ENCODE measurements around the gene NEMP2.

Gene NEMP2

GRCh38 chr2:190554357-190555006 lies 20.0 kb upstream of the NEMP2 start:
- DNase-seq (ENCODE audit: low spot score): no peak

- no peak for DNase-seq (ENCODE audit: low spot score)
These were observed 18.7 kb upstream of the NEMP2 start for GRCh38 chr2:190553254-190553653.

GRCh38 chr2:190551928-190552327 lies 17.4 kb upstream of the NEMP2 start:
- no peak for DNase-seq (ENCODE audit: low spot score)

- DNase-seq (ENCODE audit: low spot score): no peak
These were observed 15.6 kb upstream of the NEMP2 start for GRCh38 chr2:190550137-190550536.

GRCh38 chr2:190547886-190548285 lies 13.4 kb upstream of the NEMP2 start:
- DNase-seq (ENCODE audit: low spot score): no peak

GRCh38 chr2:190546734-190547133 lies 12.2 kb upstream of the NEMP2 start:
- DNase-seq (ENCODE audit: low spot score): no peak

- no peak for DNase-seq (ENCODE audit: low spot score)
These were observed 11.2 kb upstream of the NEMP2 start for GRCh38 chr2:190545555-190546385.

GRCh38 chr2:190545093-190545492 lies 10.6 kb upstream of the NEMP2 start:
- DNase-seq (ENCODE audit: low spot score): no peak

GRCh38 chr2:190540048-190540447 lies 5.5 kb upstream of the NEMP2 start:
- no peak for DNase-seq (ENCODE audit: low spot score)

GRCh38 chr2:190538201-190538600 lies 3.7 kb upstream of the NEMP2 start:
- no peak for DNase-seq (ENCODE audit: low spot score)

- DNase-seq (ENCODE audit: low spot score): no peak
These were observed 3.2 kb upstream of the NEMP2 start for GRCh38 chr2:190537765-190538164.

GRCh38 chr2:190535586-190535985 lies 1.1 kb upstream of the NEMP2 start:
- DNase-seq (ENCODE audit: low spot score): no peak

- no peak for DNase-seq (ENCODE audit: low spot score)
These were observed 558 bp upstream of the NEMP2 start for GRCh38 chr2:190535121-190535439.

- no peak for DNase-seq (ENCODE audit: low spot score)
These were observed 583 bp downstream of the NEMP2 start for GRCh38 chr2:190533968-190534309.

- DNase-seq (ENCODE audit: low spot score): no peak
These were observed 1.2 kb downstream of the NEMP2 start for GRCh38 chr2:190533175-190533967.

- no peak for DNase-seq (ENCODE audit: low spot score)
These were observed 1.9 kb downstream of the NEMP2 start for GRCh38 chr2:190532581-190532980.

GRCh38 chr2:190530248-190530900 lies 4.1 kb downstream of the NEMP2 start:
- no peak for DNase-seq (ENCODE audit: low spot score)

GRCh38 chr2:190529486-190530247 lies 4.9 kb downstream of the NEMP2 start:
- no peak for DNase-seq (ENCODE audit: low spot score)

- no peak for DNase-seq (ENCODE audit: low spot score)
These were observed 6.0 kb downstream of the NEMP2 start for GRCh38 chr2:190528521-190529001.

GRCh38 chr2:190527918-190528317 lies 6.6 kb downstream of the NEMP2 start:
- no peak for DNase-seq (ENCODE audit: low spot score)

GRCh38 chr2:190527214-190527613 lies 7.3 kb downstream of the NEMP2 start:
- DNase-seq (ENCODE audit: low spot score): no peak

Measured in ecto neural progenitor cell (in vitro differentiated cells).